IPS DF 4.7 (cell line): Measurements from ENCODE around the gene CFAP119.

ENCODE experiments used
- DNase-seq: peaks from one replicate; pipeline ENCODE4 v3.0.0-alpha.2; 2013; ENCODE audit warnings: low spot score; ENCODE audit errors: extremely low read depth

CFAP119 gene

DNA sequence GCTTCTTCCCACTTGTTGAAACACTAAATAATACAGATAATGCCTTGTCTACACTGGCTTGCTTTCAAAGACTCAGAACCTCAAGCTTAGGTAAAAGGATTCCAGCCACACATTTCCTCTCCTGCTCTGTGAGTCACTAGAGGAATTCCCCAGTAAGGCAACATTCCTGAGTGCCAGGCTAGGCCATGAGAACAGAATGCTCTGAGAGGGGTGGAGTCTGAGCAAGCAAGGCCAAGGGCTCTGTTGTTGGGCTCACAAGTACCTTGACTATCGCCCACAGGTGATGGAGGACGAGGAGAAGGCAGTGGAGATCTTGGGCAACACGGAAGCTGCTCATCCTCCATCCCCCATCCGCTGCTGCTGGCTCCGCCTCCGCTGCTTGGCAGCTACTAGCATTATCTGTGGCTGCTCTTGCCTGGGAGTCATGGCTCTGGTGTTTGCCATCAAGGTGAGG, 20.4 kb downstream of the CFAP119 start:
- no peak for DNase-seq

DNA sequence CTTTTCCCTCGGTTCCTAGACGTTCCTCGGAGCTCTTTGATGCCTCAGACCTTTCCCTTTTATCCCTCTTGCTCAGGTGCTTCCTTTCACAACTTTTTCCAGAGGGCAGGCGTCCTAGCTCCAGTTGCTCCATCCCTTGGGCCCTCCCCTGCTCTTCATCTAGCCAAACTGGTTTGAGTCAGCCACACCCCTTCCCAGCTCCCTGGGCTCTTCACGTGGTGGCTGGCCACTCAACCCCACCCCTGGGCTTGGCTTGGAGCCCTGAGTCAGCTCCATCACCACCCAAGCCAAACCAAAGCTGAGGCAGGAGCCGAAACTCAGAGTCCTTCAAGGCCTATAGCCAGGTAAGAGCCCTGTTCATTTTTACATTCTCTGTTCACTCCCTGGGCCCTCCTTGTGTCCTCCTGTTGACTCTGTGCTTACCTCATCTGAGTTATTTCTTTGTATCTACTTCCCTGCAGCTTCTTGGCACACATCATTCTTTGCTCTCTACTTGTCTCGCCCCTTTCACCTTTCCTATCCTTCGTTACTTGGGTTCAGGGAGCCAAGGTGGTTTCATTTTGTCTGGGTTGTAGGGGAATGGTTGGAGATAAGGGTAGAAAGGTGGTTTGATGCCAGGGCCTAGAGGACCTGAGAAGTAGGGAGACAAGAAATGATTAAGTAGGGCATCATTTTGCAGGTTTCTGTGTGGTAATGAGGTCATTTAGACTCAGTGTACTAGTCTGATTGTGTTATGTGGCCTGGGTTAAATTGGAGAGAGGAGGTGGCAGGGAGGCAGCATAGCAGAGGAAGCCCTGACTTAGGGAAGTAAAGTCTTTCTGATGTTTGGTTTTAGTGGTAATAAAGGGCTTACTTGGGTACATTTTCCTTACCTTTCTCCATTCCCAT, 21.3 kb downstream of the CFAP119 start:
- no peak for DNase-seq

DNA sequence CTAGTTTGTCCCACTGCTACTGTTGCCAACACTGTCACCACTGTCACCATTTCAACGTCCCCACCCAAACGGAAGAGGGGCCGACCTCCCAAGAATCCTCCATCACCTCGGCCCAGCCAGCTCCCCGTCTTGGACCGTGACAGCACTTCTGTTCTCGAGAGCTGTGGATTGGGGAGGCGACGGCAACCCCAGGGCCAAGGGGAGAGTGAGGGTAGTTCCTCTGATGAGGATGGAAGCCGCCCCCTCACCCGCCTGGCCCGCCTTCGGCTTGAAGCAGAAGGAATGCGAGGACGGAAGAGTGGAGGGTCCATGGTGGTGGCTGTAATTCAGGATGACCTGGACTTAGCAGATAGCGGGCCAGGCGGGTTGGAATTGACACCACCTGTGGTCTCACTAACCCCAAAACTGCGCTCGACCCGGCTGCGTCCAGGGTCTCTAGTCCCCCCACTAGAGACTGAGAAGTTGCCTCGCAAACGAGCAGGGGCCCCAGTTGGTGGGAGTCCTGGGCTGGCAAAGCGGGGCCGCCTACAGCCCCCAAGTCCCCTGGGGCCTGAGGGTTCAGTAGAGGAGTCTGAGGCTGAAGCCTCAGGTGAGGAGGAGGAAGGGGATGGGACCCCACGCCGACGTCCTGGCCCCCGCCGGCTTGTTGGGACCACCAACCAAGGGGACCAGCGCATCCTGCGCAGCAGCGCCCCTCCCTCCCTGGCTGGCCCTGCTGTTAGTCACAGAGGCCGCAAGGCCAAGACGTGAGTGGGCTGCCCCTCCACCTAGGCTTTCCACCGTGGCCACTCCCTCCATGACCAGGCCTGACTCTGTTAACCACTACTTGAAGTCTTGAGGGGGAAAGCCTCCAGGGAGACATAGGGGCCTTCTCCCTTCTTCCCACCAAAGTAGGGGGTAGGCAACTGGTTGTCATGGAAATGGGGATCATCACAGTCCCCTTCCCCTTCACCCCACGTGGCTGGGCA, 22.6 kb downstream of the CFAP119 start:
- no peak for DNase-seq

DNA sequence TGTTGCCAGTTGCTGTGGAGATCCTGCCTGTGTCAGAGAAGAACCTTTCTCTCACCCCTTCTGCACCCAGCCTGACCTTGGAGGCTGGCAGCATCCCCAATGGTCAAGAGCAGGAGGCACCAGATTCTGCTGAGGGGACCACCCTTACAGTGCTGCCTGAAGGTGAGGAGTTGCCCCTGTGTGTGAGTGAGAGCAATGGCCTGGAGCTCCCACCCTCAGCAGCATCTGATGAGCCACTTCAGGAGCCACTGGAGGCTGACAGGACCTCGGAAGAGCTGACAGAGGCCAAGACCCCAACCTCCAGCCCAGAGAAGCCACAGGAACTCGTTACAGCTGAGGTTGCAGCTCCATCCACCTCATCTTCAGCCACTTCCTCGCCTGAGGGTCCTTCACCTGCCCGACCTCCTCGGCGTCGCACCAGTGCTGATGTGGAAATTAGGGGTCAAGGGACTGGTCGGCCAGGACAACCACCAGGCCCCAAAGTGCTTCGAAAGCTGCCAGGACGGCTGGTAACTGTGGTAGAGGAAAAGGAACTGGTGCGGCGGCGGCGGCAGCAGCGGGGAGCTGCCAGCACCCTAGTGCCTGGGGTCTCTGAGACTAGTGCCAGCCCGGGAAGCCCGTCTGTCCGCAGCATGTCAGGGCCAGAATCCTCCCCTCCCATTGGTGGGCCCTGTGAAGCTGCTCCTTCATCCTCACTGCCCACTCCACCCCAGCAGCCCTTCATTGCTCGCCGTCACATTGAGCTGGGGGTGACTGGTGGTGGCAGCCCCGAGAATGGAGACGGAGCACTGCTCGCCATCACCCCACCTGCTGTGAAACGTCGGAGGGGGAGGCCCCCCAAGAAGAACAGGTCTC, 23.8 kb downstream of the CFAP119 start:
- DNase-seq, result no peak

DNA sequence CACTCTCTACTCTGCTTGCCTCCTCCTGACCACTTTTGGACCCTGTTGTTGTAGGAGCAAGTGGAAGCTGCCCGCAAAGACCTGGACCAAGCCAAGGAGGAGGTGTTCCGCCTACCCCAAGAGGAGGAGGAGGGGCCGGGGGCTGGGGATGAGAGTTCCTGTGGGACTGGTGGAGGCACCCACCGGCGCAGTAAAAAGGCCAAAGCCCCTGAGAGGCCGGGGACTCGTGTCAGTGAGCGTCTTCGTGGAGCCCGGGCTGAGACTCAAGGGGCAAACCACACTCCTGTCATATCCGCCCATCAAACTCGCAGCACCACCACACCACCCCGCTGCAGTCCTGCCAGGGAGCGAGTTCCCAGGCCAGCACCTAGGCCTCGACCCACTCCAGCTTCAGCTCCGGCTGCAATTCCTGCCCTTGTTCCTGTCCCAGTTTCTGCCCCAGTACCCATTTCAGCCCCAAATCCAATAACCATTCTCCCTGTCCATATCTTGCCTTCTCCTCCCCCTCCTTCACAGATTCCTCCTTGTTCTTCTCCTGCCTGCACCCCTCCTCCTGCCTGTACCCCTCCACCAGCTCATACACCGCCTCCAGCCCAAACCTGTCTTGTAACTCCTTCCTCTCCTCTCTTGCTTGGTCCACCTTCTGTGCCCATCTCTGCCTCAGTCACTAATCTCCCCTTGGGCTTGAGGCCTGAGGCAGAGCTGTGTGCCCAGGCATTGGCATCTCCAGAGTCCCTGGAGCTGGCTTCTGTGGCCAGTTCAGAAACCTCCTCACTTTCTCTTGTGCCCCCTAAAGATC, 24.7 kb downstream of the CFAP119 start:
- no peak for DNase-seq

DNA sequence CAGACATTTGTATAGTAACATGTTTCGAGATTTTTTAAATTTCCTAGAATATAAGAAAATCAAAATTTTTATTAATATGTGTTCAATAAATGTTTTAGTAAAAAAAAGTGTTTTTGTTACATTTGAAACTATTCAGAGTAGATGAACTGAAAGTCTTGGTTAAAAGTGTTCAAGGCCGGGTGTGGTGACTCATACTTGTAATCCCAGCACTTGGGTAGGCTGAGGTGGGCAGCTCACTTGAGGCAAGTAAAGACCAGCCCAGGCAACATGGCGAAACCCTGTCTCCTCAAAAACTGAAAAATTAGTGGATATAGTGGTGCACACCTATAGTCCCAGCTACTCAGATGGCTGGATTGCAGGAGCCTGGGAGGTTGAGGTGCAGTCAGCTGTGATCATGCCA, 30.5 kb downstream of the CFAP119 start:
- no peak for DNase-seq

DNA sequence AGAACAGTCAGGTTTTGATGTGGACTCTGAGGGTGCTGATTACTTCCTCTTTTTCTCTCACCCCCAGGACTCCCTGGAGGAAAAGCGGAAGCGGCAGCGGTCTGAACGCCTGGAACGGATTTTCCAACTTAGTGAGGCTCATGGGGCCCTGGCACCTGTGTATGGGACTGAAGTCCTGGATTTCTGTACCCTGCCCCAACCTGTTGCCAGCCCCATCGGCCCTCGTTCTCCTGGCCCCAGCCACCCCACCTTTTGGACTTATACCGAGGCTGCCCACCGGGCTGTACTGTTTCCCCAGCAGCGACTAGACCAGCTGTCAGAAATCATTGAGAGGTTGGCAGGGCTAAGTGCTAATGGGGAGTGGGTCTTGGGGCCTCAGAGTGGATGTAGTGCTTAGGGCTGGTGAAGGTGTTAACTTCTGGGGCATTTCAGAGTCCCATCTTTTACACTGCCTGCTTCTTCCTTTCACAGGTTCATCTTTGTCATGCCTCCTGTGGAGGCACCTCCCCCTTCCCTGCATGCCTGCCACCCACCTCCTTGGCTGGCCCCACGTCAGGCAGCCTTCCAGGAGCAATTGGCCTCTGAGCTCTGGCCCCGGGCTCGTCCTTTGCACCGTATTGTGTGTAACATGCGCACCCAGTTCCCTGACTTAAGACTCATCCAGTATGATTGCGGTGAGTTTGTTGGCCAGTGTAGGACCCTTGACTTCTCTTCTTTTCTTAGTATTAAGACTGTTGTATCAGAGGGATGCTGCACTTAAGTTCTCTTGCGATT, 32.8 kb downstream of the CFAP119 start:
- no peak for DNase-seq

DNA sequence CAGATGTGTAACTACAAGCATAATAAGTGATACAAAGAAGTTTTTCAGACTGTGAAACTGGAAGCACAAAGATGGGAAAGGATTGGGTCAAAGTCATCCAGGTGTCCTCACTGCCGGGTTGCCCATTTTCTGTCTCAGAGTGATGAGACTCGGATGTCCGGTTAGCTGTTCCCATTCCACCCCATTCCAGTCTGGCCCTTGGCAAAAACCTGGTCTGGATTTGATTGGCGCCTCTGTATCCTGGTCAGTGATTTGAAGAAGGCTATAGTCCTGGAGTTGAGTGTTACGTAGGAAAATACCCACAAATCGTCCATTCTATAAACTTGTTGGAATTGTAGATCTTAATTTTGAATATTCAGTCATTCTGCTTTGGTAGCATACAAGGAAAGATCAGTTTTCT, 33.5 kb downstream of the CFAP119 start:
- no peak for DNase-seq

DNA sequence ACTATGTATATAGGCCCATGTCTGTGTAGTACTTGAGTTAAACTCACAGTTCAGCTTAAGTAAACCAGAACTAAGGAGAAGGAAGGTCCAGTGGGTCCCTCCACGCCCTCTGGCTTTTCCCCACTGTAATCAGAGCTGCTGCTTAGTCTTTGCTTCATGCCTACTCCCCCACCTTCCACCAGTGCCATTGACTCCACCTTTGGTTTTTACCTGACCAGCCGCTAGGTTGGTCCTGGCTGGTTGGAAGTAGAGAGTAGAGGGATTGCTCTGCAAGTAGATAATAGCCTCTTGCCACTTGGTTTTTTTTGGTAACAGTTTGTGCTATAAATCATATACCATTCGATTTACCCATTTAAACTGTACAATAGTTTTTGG, 36.5 kb downstream of the CFAP119 start:
- no peak for DNase-seq

DNA sequence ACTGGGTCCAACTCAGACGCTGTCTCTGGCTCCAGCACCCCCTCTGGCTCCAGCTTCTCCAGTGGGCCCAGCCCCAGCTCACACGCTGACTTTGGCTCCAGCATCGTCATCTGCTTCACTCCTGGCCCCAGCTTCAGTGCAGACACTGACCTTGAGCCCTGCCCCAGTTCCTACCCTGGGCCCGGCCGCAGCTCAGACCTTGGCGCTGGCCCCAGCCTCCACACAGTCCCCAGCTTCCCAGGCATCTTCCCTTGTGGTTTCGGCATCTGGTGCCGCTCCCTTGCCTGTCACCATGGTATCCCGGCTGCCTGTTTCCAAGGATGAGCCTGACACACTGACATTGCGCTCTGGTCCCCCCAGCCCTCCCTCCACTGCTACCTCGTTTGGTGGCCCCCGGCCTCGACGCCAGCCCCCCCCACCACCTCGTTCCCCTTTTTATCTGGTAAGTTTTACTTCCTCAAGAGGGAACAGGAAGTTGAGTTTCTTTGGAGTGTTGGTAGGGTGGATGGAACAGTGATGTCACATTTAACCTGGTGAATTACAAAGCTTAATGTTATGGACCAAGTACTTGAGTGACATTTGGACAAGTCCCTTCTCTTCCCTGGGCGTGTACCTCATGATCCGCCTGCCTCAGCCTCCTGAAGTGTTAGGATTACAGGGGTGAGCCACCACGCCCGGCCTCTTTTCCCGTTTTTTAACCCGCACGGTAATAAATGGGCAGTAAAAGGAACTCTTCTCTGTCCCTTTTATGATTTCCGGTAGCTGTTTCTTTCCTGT, 37.0 kb downstream of the CFAP119 start:
- DNase-seq, result no peak

DNA sequence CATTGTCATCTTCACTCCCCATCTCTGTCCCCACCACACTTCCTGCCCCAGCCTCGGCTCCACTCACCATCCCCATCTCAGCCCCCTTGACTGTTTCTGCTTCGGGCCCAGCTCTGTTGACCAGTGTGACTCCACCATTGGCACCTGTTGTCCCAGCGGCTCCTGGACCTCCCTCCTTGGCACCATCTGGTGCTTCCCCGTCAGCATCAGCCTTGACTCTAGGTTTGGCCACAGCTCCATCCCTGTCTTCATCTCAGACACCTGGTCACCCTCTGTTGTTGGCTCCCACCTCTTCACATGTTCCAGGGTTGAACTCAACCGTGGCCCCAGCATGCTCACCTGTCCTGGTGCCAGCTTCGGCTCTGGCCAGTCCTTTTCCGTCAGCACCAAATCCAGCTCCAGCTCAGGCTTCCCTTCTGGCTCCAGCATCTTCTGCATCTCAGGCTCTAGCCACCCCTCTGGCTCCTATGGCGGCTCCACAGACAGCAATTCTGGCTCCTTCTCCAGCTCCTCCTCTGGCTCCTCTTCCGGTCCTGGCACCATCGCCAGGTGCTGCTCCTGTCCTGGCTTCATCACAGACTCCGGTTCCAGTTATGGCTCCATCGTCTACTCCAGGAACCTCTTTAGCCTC, 38.0 kb downstream of the CFAP119 start:
- DNase-seq, result no peak

DNA sequence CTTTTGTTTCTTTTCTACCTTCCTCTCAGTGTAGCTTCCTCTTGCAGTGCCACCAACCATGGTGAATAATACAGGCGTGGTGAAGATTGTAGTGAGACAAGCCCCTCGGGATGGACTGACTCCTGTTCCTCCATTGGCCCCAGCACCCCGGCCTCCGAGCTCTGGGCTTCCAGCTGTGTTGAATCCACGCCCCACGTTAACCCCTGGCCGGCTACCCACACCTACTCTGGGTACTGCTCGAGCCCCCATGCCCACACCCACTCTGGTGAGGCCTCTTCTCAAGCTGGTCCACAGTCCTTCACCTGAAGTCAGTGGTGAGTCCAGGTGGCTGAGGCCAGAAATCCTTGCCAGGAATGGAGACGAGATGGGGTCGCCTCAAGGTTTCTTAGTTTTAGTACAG, 38.9 kb downstream of the CFAP119 start:
- no peak for DNase-seq

DNA sequence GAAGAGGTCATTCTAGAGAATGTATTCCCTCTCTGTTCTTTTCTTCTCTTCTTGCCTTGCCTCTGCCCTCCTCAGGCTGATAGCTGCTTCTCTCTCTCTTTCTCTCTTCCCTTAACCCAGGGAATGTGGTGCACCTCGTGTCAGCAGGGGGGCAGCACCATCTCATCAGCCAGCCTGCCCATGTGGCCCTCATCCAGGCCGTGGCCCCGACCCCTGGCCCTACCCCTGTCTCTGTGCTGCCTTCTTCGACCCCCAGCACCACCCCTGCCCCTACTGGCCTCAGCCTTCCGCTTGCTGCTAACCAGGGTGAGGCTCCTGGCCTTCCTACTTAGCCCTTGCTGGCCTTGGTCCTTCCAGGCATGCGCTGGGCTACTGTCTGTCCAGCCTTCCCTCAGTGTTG, 39.4 kb downstream of the CFAP119 start:
- DNase-seq, result no peak

DNA sequence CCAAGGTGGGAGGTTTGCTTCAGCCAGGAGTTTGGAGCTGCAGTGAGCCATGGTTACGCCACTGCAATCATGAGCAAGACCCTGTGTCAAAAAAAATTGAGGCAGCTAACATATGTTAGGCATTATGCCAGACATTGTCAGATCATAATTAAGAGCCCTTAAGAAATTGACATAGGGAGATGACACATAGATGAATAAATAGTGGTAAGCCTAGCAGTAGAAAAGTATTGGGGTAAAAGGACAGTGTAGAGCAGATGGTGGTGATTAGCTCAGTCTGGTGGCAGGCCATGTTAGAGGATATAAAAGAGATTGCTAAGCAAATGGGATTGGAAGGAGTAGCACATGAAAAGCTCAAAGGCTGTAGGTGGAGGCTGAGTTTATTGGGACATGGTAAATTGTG, 40.3 kb downstream of the CFAP119 start:
- no peak for DNase-seq

DNA sequence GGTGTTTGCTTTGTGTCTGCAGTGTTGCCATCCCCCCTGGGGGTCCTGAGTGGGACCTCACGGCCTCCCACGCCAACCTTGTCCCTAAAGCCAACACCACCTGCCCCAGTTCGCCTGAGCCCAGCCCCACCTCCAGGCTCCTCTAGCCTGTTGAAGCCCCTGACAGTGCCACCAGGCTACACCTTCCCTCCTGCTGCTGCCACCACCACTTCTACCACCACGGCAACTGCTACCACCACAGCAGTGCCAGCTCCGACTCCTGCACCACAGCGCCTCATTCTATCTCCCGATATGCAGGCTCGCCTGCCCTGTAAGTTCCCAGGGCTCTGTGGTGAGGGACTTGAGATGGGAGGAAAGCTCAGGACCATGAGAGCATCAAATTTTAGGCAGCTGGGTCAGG, 40.7 kb downstream of the CFAP119 start:
- no peak for DNase-seq

DNA sequence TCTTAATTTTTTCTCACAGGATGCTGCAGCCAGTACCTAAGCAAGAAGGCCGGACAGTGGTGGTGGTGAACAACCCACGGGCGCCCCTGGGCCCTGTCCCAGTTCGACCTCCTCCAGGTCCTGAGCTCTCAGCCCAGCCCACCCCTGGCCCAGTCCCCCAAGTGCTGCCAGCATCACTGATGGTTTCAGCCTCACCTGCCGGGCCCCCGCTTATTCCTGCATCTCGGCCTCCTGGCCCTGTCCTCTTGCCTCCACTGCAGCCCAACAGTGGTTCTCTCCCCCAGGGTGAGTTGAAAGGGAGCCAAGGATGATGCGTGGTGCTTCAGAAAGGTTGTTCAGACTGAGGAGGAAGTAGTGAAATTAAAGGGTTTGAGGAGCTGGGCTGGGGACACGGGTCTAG, 41.2 kb downstream of the CFAP119 start:
- no peak for DNase-seq

DNA sequence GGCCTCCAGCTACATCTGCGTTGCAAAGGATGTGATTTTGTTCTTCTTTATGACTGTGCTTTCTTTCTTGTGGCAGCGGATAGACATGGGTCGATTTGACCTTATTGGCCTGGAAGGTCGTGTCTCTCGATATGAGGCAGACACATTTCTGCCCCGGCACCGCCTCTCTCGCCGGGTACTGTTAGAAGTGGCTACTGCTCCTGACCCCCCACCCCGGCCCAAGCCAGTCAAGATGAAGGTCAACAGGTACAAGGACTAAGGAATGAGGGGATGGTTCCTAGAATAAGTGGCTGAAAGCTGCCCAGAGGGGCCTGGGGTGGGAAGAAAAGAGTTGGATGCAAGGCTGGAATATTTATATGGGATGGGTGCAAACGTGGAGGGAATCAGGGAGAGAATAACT, 41.8 kb downstream of the CFAP119 start:
- DNase-seq, result no peak

DNA sequence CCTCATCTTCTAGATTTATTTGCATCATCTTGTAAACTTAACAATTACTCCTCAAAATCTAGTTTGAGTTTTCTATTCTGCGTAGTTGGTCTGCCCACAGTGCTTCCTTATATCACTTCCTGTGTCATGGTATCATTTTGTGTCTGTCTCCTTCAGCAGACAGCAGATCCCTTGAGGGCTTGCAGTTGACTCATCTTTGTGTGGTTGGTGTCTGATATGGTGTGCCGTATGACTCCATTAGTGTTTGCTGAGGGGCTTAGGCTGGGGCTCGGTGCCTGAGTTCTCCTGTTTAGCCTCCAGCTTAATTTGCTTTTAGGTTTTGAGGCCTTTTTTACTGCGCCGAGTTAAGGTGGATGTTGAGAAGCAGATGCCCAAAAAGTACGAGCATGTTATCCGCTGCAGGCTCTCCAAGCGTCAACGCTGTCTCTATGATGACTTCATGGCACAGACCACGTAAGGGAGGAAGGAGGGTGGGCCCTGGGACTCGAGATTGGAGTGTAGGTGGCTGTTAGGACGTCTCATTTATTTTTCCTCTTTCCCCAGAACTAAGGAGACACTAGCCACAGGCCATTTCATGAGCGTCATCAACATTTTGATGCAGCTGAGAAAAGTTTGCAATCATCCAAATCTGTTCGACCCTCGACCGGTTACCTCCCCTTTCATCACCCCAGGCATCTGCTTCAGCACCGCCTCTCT, 46.0 kb downstream of the CFAP119 start:
- no peak for DNase-seq
